Osteocyte (in vitro differentiated cells): ENCODE data around the gene IFT25. TPM values are rescaled to one million over a fixed set of nuclear protein-coding genes. Genes with fewer than 3 reads are reported as not detected.

Experiments
- DNase-seq: peaks from one replicate; pipeline ENCODE4 v3.0.0; 2021; ENCODE audit warnings: mixed read lengths; ENCODE audit not compliant: unreplicated experiment; ENCODE audit errors: extremely low spot score
- H3K27ac Mint-ChIP-seq: one replicate; pipeline ENCODE4 v1.8.0; 2021; ENCODE audit warnings: mild to moderate bottlenecking, mixed read lengths; ENCODE audit not compliant: unreplicated experiment
- H3K27me3 Mint-ChIP-seq: one replicate; pipeline ENCODE4 v1.8.0; 2021; ENCODE audit warnings: mixed read lengths; ENCODE audit not compliant: unreplicated experiment
- H3K36me3 Mint-ChIP-seq: one replicate; pipeline ENCODE4 v1.8.0; 2021; ENCODE audit warnings: mixed read lengths; ENCODE audit not compliant: unreplicated experiment
- H3K4me1 Mint-ChIP-seq: one replicate; pipeline ENCODE4 v1.8.0; 2021; ENCODE audit warnings: mixed read lengths; ENCODE audit not compliant: unreplicated experiment
- H3K4me3 Mint-ChIP-seq: one replicate; pipeline ENCODE4 v1.8.0; 2021; ENCODE audit warnings: mild to moderate bottlenecking, moderate library complexity, mixed read lengths; ENCODE audit not compliant: unreplicated experiment
- H3K9me3 Mint-ChIP-seq: one replicate; pipeline ENCODE4 v1.8.0; 2021; ENCODE audit warnings: mixed read lengths; ENCODE audit not compliant: unreplicated experiment
- CTCF ChIP-seq: fragments of 200-600 bp; sonication (generic); IDR thresholded peaks from 2 replicates; pipeline ENCODE4 v1.5.0; 2021; ENCODE audit warnings: antibody characterized with exemption, mild to moderate bottlenecking, moderate library complexity
- total RNA-seq: library from RNA; stranded (reverse); gene quantifications from 2 replicates; pipeline ENCODE4 v1.2.1, GENCODE V29; 2021

The IFT25 gene
- total RNA-seq, 1 donor from 2014 or later: 29.2 TPM

- no peaks in the 10 kb centered on the region for H3K9me3 Mint-ChIP-seq
These were observed 3.8 kb upstream of the IFT25 start for GRCh38 chr1:53949023-53949990.

DNA sequence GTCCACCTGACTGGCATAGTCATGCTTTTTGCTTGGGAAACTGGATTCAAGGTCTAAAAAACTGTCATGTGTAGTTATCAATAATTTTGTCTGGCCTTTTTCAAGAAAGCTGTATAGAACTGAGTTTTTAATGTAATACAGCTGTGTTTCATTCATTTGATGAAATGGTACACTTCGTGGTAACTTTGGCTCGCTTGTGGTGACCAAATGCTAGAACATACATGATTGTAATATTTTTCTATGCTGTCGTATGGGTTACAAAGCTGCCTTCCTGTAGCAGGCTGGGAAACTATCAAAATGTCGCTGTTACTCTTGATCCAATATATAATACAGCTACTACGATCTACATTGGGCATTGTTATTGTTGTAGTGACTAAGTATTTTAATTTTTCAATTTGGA is 2.8 kb upstream of the IFT25 start:
- H3K36me3 Mint-ChIP-seq: peaks cover 9% of the 10 kb centered on the region
- H3K9me3 Mint-ChIP-seq: no peaks in the 10 kb centered on the region
- peaks cover 43% of the 10 kb centered on the region for H3K4me1 Mint-ChIP-seq
- TF ChIP-seq CTCF: no peak
- peak overlapping the region; percentile 77 for H3K27ac Mint-ChIP-seq
- no peaks in the 10 kb centered on the region for H3K27me3 Mint-ChIP-seq
- peak overlapping the region; percentile 83 for H3K4me3 Mint-ChIP-seq
- DNase-seq: no peak

More at GRCh38 chr1:53949023-53949990, 3.8 kb upstream of the IFT25 start:
- Mint-ChIP-seq H3K27me3 (no peaks in the 10 kb centered on the region), H3K4me3 (no peak overlapping the region), H3K4me1 (peaks cover 32% of the 10 kb centered on the region), H3K27ac (no peak overlapping the region), H3K36me3 (peaks cover 9% of the 10 kb centered on the region)
- no peak for DNase-seq
- peak; percentile 68 for TF ChIP-seq CTCF

- Mint-ChIP-seq H3K4me1 (peaks cover 47% of the 10 kb centered on the region), H3K36me3 (peaks cover under 1% of the 10 kb centered on the region), H3K27me3 (no peaks in the 10 kb centered on the region), H3K4me3 (peak overlapping the region; percentile 83), H3K9me3 (no peaks in the 10 kb centered on the region), H3K27ac (peak overlapping the region; percentile 77)
- no peak for DNase-seq
- TF ChIP-seq CTCF: no peak
These were observed 1.8 kb upstream of the IFT25 start for GRCh38 chr1:53947172-53947907.

GRCh38 chr1:53946252-53947171 is 1.0 kb upstream of the IFT25 start, which contains the start of gene LRRC42:
Gene LRRC42, plus strand, starts transcription at chr1:53946350. Its CDS starts 5,650 bp downstream, at chr1:53952000.
- Mint-ChIP-seq H3K9me3 (no peaks in the 10 kb centered on the region), H3K4me3 (peak within 1 kb of the TSS; percentile 97), H3K27ac (peak within 1 kb of the TSS; percentile 96), H3K4me1 (peaks cover 47% of the 10 kb centered on the region), H3K36me3 (no peaks in the 10 kb centered on the region), H3K27me3 (no peaks in the 10 kb centered on the region)
- peak; percentile 31 for TF ChIP-seq CTCF
- no peak for DNase-seq
